ENCODE measurements around the gene CDC16.

The CDC16 gene

DNA sequence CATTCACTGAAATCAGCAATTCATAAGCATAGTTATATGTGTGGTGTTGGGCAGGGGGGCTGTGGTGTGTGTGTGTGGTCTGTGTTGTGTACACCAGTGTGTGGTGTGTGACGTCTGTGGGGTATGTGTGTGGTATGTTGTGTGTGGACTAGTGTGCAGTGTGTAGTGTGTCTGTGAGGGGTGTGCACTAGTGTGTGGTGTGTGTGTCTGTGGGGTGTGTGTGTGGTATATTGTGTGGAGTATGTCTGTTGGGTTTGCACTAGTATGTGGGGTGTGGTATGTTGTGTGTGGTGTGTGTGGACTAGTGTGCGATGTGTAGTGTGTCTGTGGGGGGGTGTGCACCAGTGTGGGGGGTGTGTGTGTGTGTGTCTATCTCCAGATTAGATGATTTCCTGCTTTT is 7.2 kb upstream of the CDC16 start:
- DNase-seq (ENCODE audit: extremely low read depth, low read depth) = no peak
- no peak for TF ChIP-seq CTCF (IDR thresholded peaks at IDR 0.05; ENCODE audit: low read depth, low read length)

DNA sequence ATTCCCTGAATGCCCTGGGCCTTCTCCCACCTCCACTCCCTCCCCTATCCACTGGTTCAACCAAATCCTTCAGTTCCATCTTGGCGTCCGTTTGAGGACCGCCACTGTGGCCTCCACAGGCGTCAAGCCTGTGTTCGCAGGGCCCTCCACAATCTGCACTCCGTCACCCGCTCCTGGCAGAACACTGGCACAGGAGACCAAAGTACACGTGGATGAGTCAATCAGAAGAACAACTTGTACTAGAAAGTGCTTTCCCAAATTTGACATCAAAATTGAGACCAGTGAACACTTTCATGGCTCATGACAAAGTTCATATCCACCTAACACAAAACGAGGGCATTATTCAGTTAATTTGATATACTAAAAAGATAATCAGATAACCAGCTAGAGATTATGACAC is 6.5 kb upstream of the CDC16 start:
- no peak for TF ChIP-seq CTCF (IDR thresholded peaks at IDR 0.05; ENCODE audit: low read depth, low read length)
- DNase-seq (ENCODE audit: extremely low read depth, low read depth) = no peak

DNA sequence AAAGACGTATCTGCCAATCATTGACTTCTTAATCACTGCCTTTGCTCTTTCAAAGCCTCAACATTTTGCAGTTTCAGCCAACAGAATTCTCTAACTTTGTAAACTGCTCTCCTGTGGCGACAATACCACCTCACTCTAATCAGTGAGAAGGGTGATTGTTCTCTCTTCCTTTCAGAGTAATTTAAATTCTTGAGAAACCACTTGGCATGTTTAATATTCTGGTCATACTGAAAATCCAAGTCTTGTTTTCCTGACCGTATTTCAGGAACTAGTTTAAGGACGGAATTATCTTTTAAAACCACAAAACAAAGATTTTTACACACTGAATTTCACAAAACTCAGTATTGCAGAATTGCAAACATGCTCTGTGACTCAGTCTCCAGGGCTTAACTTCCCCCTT is 5.2 kb upstream of the CDC16 start:
- no peak for DNase-seq (ENCODE audit: extremely low read depth, low read depth)
- TF ChIP-seq CTCF (IDR thresholded peaks at IDR 0.05; ENCODE audit: low read depth, low read length) = no peak

- DNase-seq (ENCODE audit: extremely low read depth, low read depth) = no peak
- no peak for TF ChIP-seq CTCF (IDR thresholded peaks at IDR 0.05; ENCODE audit: low read depth, low read length)
Observed at GRCh38 chr13:114230117-114230516, 4.6 kb upstream of the CDC16 start.

DNA sequence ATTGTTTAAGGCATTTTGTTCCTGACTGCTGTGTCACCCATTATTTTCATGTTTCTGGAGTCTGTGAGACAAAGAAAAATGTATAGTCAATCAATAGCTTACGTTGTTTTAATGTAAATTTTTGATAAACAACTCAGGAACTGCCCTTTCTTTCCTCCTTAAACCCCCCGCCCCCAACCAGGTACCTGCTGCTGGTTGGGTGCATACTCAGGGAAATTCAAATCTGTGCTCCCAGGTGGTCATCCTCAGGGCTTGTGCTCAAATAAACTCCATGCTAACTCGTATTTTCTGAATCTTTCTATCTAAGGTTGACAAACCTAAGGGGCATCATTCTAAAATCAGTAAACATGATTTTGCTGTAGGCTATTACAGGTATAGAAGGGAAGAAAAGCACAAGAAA is 4.1 kb upstream of the CDC16 start:
- DNase-seq (ENCODE audit: extremely low read depth, low read depth) = no peak
- no peak for TF ChIP-seq CTCF (IDR thresholded peaks at IDR 0.05; ENCODE audit: low read depth, low read length)

DNA sequence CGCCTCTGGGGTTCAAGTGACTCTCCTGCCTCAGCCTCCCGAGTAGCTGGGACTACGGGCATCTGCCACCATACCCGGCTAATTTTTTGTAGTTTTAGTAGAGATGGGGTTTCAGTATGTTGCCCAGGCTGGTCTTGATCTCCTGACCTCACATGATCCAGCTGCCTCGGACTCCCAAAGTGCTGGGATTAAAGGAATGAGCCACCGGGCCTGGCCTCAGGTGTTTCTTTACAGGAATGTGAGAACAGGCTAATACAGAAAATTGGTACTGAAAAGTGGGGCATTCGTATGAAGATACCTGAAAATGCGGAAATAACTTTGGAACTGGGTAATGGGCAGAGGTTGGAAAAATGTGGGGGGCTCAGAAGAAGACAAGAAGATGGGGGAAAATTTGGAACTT is 2.8 kb upstream of the CDC16 start:
- no peak for TF ChIP-seq CTCF (IDR thresholded peaks at IDR 0.05; ENCODE audit: low read depth, low read length)

GRCh38 chr13:114234266-114234644 is 442 bp upstream of the CDC16 start:
- TF ChIP-seq CTCF (IDR thresholded peaks at IDR 0.05; ENCODE audit: low read depth, low read length) = no peak
- no peak for DNase-seq (ENCODE audit: extremely low read depth, low read depth)

More for the DNA sequence above, 2.8 kb upstream of the CDC16 start:
- DNase-seq (ENCODE audit: extremely low read depth, low read depth) = no peak
